Mucosa of rectum (tissue), 2 donors: Measurements from ENCODE around the gene C1orf226.

ENCODE experiments used
- H3K27ac ChIP-seq, 2 donors: one replicate each; pipeline ENCODE4 v1.7.0; 2013; ENCODE audit warnings: inconsistent platforms in 2 of 2, low read depth in 2 of 2, low read length in 2 of 2
- H3K27me3 ChIP-seq, 2 donors: one replicate each; pipeline ENCODE4 v1.7.0; 2013; ENCODE audit warnings: low read length in 2 of 2; ENCODE audit not compliant: control insufficient read depth in 2 of 2, insufficient read depth in 2 of 2
- H3K36me3 ChIP-seq, 2 donors: one replicate each; pipeline ENCODE4 v1.7.0; 2013; ENCODE audit warnings: low read length in 2 of 2; ENCODE audit not compliant: control insufficient read depth in 2 of 2, insufficient read depth in 2 of 2
- H3K4me1 ChIP-seq, 2 donors: one replicate each; pipeline ENCODE4 v1.7.0; 2013; ENCODE audit warnings: low read length in 2 of 2, mild to moderate bottlenecking in 1 of 2; ENCODE audit not compliant: control insufficient read depth in 2 of 2, insufficient read depth in 2 of 2
- H3K4me3 ChIP-seq, 2 donors: one replicate each; pipeline ENCODE4 v1.7.0; 2013; ENCODE audit warnings: low read length in 2 of 2
- H3K9ac ChIP-seq, 2 donors: one replicate each; pipeline ENCODE4 v1.7.0; 2013; ENCODE audit warnings: low read length in 2 of 2, low read depth in 1 of 2, mild to moderate bottlenecking in 1 of 2
- H3K9me3 ChIP-seq, 2 donors: one replicate each; pipeline ENCODE4 v1.7.0; 2013; ENCODE audit warnings: low read length in 2 of 2; ENCODE audit not compliant: control insufficient read depth in 2 of 2
- donor health status: healthy.
- donor health status: Normal muscosa, but diverticular disease.

Gene C1orf226

GRCh38 chr1:162389021-162389818, 7.7 kb downstream of the C1orf226 start:
- peak overlapping the region in 1 of 2 donors; percentile 3 for H3K4me3 ChIP-seq
- peak overlapping the region; percentile 52 to 65 for H3K27ac ChIP-seq
- no peaks in the 10 kb centered on the region for H3K36me3 ChIP-seq
- peaks cover 14 to 22% of the 10 kb centered on the region in 2 donors for H3K4me1 ChIP-seq
- H3K27me3 ChIP-seq: peaks cover 0 to 2% of the 10 kb centered on the region in 2 donors
- no peak overlapping the region for H3K9ac ChIP-seq
- no peaks in the 10 kb centered on the region for H3K9me3 ChIP-seq

- Histone ChIP-seq H3K36me3 (no peaks in the 10 kb centered on the region), H3K27me3 (peaks cover 0 to 2% of the 10 kb centered on the region in 2 donors), H3K9ac (no peak overlapping the region), H3K4me3 (no peak overlapping the region), H3K27ac (peak overlapping the region in 1 of 2 donors; percentile 52), H3K4me1 (peaks cover 13 to 22% of the 10 kb centered on the region in 2 donors), H3K9me3 (no peaks in the 10 kb centered on the region)
Measured at GRCh38 chr1:162389971-162390370, 8.4 kb downstream of the C1orf226 start.

GRCh38 chr1:162390396-162391185, 9.1 kb downstream of the C1orf226 start:
- Histone ChIP-seq H3K4me1 (peaks cover 13 to 22% of the 10 kb centered on the region in 2 donors), H3K4me3 (no peak overlapping the region), H3K36me3 (no peaks in the 10 kb centered on the region), H3K27ac (no peak overlapping the region), H3K27me3 (peaks cover 0 to 2% of the 10 kb centered on the region in 2 donors), H3K9ac (peak overlapping the region in 1 of 2 donors; percentile 14), H3K9me3 (no peaks in the 10 kb centered on the region)

DNA sequence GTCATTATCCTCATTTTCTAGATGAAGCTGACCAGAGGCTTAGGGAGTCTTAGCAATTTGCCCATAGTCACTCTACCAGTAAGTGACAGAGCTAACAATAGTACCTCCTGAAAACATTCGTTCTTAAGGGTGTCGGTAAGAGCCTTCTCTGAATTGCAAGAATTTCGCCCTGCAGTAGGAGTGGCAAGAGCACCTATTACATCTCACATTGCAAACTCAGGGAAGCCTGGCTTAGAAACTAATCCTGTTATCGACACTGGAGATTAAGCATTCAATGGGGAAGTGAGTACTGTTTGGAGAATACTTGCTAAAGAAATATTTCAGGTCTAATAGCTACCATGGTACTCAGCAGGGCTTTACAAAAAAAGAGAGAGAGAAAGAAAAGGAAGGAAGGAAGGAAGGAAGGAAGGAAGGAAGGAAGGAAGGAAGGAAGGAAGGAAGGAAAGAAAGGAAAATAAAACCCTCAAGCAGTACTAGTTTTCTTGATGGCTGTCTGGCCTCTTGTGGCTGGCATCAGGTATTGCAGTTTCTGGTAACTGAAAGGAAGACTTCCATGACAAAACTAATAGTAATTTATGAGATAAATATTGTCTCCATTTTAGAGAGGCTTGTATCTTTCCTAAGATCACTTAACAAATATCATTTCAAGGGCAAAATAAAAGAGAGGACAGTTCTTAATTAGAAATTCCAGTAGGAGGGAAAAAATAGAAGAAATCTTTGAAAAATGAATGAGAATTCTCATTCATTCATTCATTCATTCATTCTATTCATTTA, 10.4 kb downstream of the C1orf226 start:
- Histone ChIP-seq H3K4me1 (peaks cover 13 to 19% of the 10 kb centered on the region in 2 donors), H3K9ac (no peak overlapping the region), H3K4me3 (no peak overlapping the region), H3K9me3 (no peaks in the 10 kb centered on the region), H3K27ac (no peak overlapping the region), H3K27me3 (no peaks in the 10 kb centered on the region), H3K36me3 (no peaks in the 10 kb centered on the region)

DNA sequence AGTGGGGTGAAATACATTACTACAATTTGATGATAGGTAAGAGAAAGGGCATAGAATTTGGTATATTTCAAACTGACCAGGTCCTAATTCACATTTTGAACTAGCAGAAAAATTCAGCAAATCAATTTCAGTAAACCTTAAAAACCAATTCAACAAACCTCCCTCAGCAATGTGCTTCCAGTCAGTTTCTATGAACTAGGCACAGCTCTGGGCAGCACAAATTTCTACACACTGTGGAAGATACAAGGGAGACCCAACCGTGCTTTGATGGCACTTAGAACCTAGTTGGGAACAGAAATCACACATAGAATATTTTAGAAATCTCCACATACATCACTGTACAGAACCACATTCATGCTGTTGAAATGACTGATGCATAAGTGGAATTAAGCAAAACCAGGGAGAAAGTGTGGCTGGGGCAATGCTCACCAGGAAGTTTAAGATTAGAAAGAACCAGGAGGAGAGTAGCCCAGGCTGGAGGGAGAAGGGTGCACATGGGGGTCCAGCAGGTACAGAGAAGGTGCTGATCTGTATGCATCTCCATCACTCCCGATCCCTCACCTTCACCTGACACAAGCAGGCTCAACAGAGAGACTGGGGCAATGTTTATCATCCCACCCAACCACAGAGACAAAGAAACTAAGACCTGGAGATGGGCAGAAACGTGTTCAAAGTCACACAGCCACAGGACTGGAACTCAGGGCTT, 14.8 kb downstream of the C1orf226 start:
- Histone ChIP-seq H3K27ac (no peak overlapping the region), H3K27me3 (no peaks in the 10 kb centered on the region), H3K36me3 (no peaks in the 10 kb centered on the region), H3K9ac (no peak overlapping the region), H3K4me3 (no peak overlapping the region), H3K4me1 (peaks cover 0 to 6% of the 10 kb centered on the region in 2 donors), H3K9me3 (no peaks in the 10 kb centered on the region)

- no peaks in the 10 kb centered on the region for H3K27me3 ChIP-seq
- peaks cover 0 to under 1% of the 10 kb centered on the region in 2 donors for H3K4me1 ChIP-seq
- no peak overlapping the region for H3K4me3 ChIP-seq
- H3K36me3 ChIP-seq: no peaks in the 10 kb centered on the region
- H3K9me3 ChIP-seq: no peaks in the 10 kb centered on the region
- H3K9ac ChIP-seq: no peak overlapping the region
- no peak overlapping the region for H3K27ac ChIP-seq
Measured at GRCh38 chr1:162397039-162397448, 15.5 kb downstream of the C1orf226 start.

DNA sequence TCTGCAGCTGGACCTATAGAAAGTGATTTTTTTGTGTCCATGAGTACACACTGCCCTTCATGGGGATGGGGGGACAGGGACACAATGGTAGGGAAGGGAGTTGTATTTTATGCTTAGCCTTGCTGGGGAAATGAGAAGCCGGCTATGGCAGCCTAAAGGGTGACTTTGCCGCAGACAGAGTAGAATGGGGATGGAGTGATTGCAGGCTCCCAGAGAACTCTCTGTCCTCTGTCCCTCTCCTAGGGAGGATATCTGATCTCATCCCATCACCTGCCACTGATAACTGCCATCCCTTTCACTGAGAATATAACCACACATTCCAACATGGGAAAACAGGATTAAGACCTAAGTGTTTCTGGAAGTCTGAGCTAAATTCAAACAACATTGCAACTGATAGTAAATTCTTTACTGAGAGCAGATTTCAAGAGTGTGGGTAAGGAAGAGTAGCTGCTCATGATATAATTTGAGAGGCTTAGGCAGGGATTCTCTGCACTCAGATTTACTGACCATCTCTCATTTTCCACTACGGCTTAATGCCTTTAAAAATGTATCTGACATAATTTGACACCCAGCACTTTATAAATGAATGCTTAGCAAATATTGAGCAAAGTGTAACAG, 16.5 kb downstream of the C1orf226 start:
- Histone ChIP-seq H3K36me3 (no peaks in the 10 kb centered on the region), H3K4me1 (no peaks in the 10 kb centered on the region), H3K9me3 (no peaks in the 10 kb centered on the region), H3K27ac (no peak overlapping the region), H3K9ac (no peak overlapping the region), H3K4me3 (no peak overlapping the region), H3K27me3 (no peaks in the 10 kb centered on the region)

- Histone ChIP-seq H3K4me3 (no peak overlapping the region), H3K9me3 (no peaks in the 10 kb centered on the region), H3K36me3 (no peaks in the 10 kb centered on the region), H3K27ac (no peak overlapping the region), H3K9ac (no peak overlapping the region), H3K4me1 (no peaks in the 10 kb centered on the region), H3K27me3 (no peaks in the 10 kb centered on the region)
Measured at GRCh38 chr1:162398999-162399580, 17.6 kb downstream of the C1orf226 start.

GRCh38 chr1:162400790-162401355, 19.3 kb downstream of the C1orf226 start:
- no peaks in the 10 kb centered on the region for H3K36me3 ChIP-seq
- no peaks in the 10 kb centered on the region for H3K27me3 ChIP-seq
- no peak overlapping the region for H3K9ac ChIP-seq
- no peak overlapping the region for H3K4me3 ChIP-seq
- H3K27ac ChIP-seq: no peak overlapping the region
- H3K9me3 ChIP-seq: no peaks in the 10 kb centered on the region
- H3K4me1 ChIP-seq: no peaks in the 10 kb centered on the region
